Esophagus mucosa (tissue), 1 donor: Measurements from ENCODE around the gene GNAS-AS1. TPM values are rescaled to one million over a fixed set of nuclear protein-coding genes. Genes with fewer than 3 reads are reported as not detected.
A peak's percentile ranks its signal among the peaks of the same experiment; 100 is the strongest.

Source experiments
- ATAC-seq: fragments of 200-7000 bp; cut with Tn5 transposase; one replicate; pipeline ENCODE4 v1.9.1; 2020
- total RNA-seq: library from RNA; stranded (reverse); gene quantifications from one replicate; pipeline ENCODE4 v1.2.4, GENCODE V29; 2023
- donor health status: DM: yes; HTN: yes; CAD: no.

GNAS-AS1 gene
- 0.64 TPM for total RNA-seq

- peak; percentile 55 for ATAC-seq
Observed at GRCh38 chr20:58850693-58851174, at the start of gene GNAS-AS1. Gene GNAS-AS1, minus strand, starts transcription at chr20:58850902.

GRCh38 chr20:58900397-58900796 is 49.7 kb upstream of the GNAS-AS1 start:
- ATAC-seq = no peak

- ATAC-seq = no peak
Observed at GRCh38 chr20:58899512-58899911, 48.8 kb upstream of the GNAS-AS1 start.

GRCh38 chr20:58898629-58899408 is 48.1 kb upstream of the GNAS-AS1 start:
- no peak for ATAC-seq

- no peak for ATAC-seq
Observed at GRCh38 chr20:58897488-58897887, 46.8 kb upstream of the GNAS-AS1 start.

GRCh38 chr20:58896820-58897219 is 46.1 kb upstream of the GNAS-AS1 start:
- ATAC-seq = no peak

GRCh38 chr20:58895448-58896180 is 44.9 kb upstream of the GNAS-AS1 start:
- no peak for ATAC-seq

DNA sequence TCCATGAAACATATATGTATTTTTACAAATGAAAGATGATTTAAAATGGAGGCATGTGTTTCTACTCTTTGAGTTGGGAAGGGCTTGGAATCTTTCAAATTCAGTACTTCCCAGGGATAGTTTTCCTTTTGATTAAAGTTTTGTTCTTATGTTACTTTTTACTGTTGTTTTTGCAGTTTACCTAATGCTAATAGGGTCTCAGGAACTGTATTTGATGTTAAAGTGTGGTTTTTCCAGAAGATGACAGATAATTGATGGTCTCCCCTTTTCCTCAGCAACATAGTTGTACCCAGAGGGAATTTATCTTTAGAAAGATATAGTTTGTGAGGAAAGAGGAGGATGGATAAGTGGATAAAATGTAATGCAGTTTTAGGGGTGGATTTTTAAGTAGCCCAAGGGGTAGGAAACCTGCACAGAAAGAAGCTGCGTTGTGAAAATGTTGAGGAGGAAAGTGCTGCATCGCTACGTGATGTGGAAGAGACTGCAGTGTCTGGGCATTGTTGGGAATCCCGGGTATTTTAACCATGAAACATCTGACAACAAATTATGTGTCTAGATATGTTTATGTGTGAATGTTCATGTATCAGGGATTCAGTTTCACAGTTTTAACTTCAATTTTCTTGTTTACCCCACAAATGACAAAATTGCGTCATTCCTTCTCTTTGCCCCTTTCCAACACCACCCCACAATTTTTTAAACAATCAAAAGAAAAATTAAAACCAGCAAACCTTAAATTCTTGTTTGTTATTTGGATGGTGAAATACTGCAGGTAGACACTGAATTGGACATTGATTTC is 44.1 kb upstream of the GNAS-AS1 start:
- ATAC-seq = no peak

DNA sequence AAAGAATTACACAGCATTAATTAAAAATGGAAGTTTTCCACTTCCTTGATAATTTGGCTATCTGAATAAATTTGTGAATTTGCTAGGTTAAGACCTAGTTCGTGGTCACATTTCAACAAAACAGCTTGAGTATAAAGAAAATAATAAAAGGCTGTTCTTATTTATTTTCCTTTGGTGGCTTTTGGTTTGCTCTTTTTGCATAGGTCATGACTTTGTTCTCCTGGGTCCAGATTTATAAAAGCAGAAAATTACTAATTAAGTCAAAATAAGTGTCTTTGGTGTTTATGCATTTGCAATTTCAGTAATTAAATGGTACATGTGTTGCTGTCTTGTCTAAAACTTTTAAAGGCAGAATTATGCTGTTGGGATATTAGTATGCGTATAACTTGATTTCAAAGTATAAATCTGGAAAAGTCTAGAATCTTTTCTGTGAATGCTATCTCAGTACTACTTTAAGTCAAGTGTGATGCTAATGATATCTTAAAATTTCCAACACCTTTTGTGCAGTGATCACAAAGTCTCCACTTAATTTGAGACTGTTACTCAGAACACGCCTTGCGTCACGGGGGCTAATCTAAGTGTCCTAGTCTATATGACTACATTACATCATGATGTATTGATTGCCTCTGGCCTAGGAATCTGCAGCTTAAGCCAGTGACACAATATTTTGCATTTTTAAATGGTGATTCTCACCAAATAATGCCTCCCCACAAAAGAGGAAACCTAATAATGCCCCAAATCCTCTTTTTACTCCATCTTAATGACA is 42.8 kb upstream of the GNAS-AS1 start:
- ATAC-seq = no peak

- no peak for ATAC-seq
Observed at GRCh38 chr20:58892932-58893224, 42.2 kb upstream of the GNAS-AS1 start.

- ATAC-seq = peak; percentile 1
Observed at GRCh38 chr20:58892141-58892931, 41.6 kb upstream of the GNAS-AS1 start.

DNA sequence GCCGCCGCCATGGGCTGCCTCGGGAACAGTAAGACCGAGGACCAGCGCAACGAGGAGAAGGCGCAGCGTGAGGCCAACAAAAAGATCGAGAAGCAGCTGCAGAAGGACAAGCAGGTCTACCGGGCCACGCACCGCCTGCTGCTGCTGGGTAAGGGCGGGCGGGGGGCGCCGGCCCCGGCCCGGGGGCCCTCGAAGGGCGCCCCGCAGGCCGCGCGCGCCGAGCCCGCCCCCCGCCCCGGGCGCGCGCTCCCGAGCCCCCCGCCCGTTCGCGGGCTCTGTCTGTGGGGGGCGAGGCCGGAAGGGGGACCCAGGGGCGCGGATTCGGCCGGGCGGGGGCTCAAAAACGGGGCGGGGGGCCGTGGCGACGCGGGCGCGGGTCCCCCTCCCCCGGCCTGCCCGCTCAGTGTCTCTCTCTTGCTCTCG is 41.0 kb upstream of the GNAS-AS1 start:
- no peak for ATAC-seq

DNA sequence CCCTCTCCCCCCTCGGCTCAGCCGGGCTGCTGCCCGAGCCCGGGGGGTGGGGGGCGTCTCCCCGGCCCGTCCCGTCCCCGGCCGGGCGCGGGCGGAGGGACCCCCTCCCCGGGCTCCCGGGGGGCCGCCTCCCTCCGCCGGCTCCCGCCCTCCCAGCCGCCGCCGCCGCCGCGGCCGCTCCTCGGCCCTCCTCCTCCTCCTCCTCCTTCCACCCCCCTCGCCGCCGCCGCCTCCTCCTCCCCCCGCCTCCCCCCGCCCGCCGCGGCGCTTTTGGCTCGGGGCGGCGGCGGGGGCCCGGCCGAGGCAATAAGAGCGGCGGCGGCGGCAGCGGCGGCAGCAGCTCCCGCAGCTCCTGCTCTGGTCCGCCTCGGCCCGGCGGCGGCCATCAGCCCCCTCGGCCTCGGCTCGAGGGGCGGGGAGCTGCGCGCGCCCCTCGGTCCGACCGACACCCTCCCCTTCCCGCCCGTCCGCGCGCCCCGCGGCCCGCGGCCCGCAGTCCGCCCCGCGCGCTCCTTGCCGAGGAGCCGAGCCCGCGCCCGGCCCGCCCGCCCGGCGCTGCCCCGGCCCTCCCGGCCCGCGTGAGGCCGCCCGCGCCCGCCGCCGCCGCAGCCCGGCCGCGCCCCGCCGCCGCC is 40.5 kb upstream of the GNAS-AS1 start:
- peak; percentile 53 for ATAC-seq

- ATAC-seq = peak; percentile 57
Observed at GRCh38 chr20:58890518-58891085, 39.9 kb upstream of the GNAS-AS1 start.

- ATAC-seq = peak; percentile 0
Observed at GRCh38 chr20:58889798-58890517, 39.3 kb upstream of the GNAS-AS1 start.

GRCh38 chr20:58889334-58889760 is 38.6 kb upstream of the GNAS-AS1 start:
- no peak for ATAC-seq

- peak; percentile 82 for ATAC-seq
Observed at GRCh38 chr20:58888521-58889333, 38.0 kb upstream of the GNAS-AS1 start.

GRCh38 chr20:58888103-58888502 is 37.4 kb upstream of the GNAS-AS1 start:
- ATAC-seq = no peak

GRCh38 chr20:58886546-58886945 is 35.8 kb upstream of the GNAS-AS1 start:
- no peak for ATAC-seq
